IMR-90 (cell line): ENCODE data around the gene RAPGEF3. TPM values are rescaled to one million over a fixed set of nuclear protein-coding genes. Genes with fewer than 3 reads are reported as not detected.
A peak's percentile ranks its signal among the peaks of the same experiment; 100 is the strongest.

Source experiments
- ATAC-seq: fragments of 200-7000 bp; cut with Tn5 transposase; 2 replicates; pipeline ENCODE4 v1.9.1; 2020; ENCODE audit warnings: low read depth, mild to moderate bottlenecking, moderate library complexity
- BruUV-seq: library from RNA; stranded (reverse); fragments of 400-500 nt; replicated peaks from 2 replicates; lab custom pipeline; 2021; lab: Mats Ljungman, UMichigan
- CTCF ChIA-PET: fragments of 300-600 bp; formaldehyde crosslinking; extraction: SDS; loops from one replicate; lab custom pipeline; 2021; ENCODE audit warnings: antibody characterized with exemption; lab: Yijun Ruan, JAX
- POLR2A ChIA-PET: fragments of 300-600 bp; sonication (Branson Sonifier 250); formaldehyde crosslinking; loops from one replicate; lab custom pipeline; 2022; ENCODE audit warnings: antibody characterized with exemption; ENCODE audit not compliant: unreplicated experiment; lab: Charles Lee
- DNase-seq: peaks from one replicate; pipeline ENCODE4 v3.0.0; 2013
- H2AFZ ChIP-seq: replicated peaks from 2 replicates; pipeline ENCODE3; 2013; ENCODE audit warnings: low read length, mild to moderate bottlenecking; ENCODE audit not compliant: poor library complexity
- H2AK5ac ChIP-seq: 2 replicates; pipeline ENCODE4 v1.6.1; 2013; ENCODE audit warnings: low read depth, low read length, inconsistent platforms
- H2AK9ac ChIP-seq: replicated peaks from 2 replicates; pipeline ENCODE3; 2013; ENCODE audit warnings: mild to moderate bottlenecking, low read depth, low read length, moderate library complexity; ENCODE audit not compliant: poor library complexity
- H2BK120ac ChIP-seq: 2 replicates; pipeline ENCODE4 v1.6.1; 2013; ENCODE audit warnings: low read depth, low read length, inconsistent platforms
- H2BK15ac ChIP-seq: 3 replicates; pipeline ENCODE4 v1.6.1; 2013; ENCODE audit warnings: low read depth, low read length, inconsistent platforms
- H2BK20ac ChIP-seq: 2 replicates; pipeline ENCODE4 v1.6.1; 2013; ENCODE audit warnings: low read depth, mild to moderate bottlenecking, inconsistent platforms, low read length, moderate library complexity
- H2BK5ac ChIP-seq: 2 replicates; pipeline ENCODE4 v1.6.1; 2013; ENCODE audit warnings: mild to moderate bottlenecking, low read depth, low read length, inconsistent platforms; ENCODE audit not compliant: poor library complexity, severe bottlenecking
- H3K14ac ChIP-seq: replicated peaks from 2 replicates; pipeline ENCODE4 v1.6.1; 2013; ENCODE audit warnings: low read depth, low read length, inconsistent platforms
- H3K18ac ChIP-seq: 2 replicates; pipeline ENCODE4 v1.6.1; 2013; ENCODE audit warnings: low read depth, low read length, control low read depth
- H3K23ac ChIP-seq: 2 replicates; pipeline ENCODE4 v1.6.1; 2013; ENCODE audit warnings: low read depth, low read length, inconsistent platforms
- H3K27ac ChIP-seq: 2 replicates; pipeline ENCODE4 v1.5.1; 2013; ENCODE audit warnings: mild to moderate bottlenecking, control low read depth, low read length; ENCODE audit not compliant: insufficient read depth
- H3K27me3 ChIP-seq: 2 replicates; pipeline ENCODE4 v1.6.1; 2013; ENCODE audit warnings: low read length; ENCODE audit not compliant: control insufficient read depth, insufficient read depth
- H3K36me3 ChIP-seq: 2 replicates; pipeline ENCODE4 v1.6.1; 2013; ENCODE audit warnings: low read length, mixed read lengths; ENCODE audit not compliant: control insufficient read depth, insufficient read depth
- H3K4ac ChIP-seq: 2 replicates; pipeline ENCODE4 v1.6.1; 2013; ENCODE audit warnings: low read depth, low read length, inconsistent platforms
- H3K4me1 ChIP-seq: 2 replicates; pipeline ENCODE4 v1.6.1; 2013; ENCODE audit warnings: low read length, mixed read lengths; ENCODE audit not compliant: control insufficient read depth, insufficient read depth
- H3K4me2 ChIP-seq: 2 replicates; pipeline ENCODE4 v1.6.1; 2013; ENCODE audit warnings: low read depth, mild to moderate bottlenecking, control low read depth, low read length, moderate library complexity
- H3K4me3 ChIP-seq: 2 replicates; pipeline ENCODE4 v1.5.1; 2013; ENCODE audit warnings: low read depth, mild to moderate bottlenecking, control low read depth, low read length, moderate library complexity; ENCODE audit not compliant: insufficient read depth
- H3K56ac ChIP-seq: 2 replicates; pipeline ENCODE4 v1.6.1; 2013; ENCODE audit warnings: low read length, inconsistent platforms; ENCODE audit not compliant: insufficient read depth; ENCODE audit errors: extremely low read depth
- H3K79me1 ChIP-seq, 2 experiments: 2 replicates each; pipeline ENCODE4 v1.6.1; 2013; ENCODE audit warnings: low read length in 2 of 2, inconsistent platforms in 1 of 2, low read depth in 1 of 2
- H3K9ac ChIP-seq: 2 replicates; pipeline ENCODE4 v1.6.1; 2013; ENCODE audit warnings: low read depth, low read length, control low read depth
- H3K9me1 ChIP-seq: 2 replicates; pipeline ENCODE4 v1.6.1; 2013; ENCODE audit warnings: low read length, inconsistent platforms; ENCODE audit not compliant: insufficient read depth
- H3K9me3 ChIP-seq: 2 replicates; pipeline ENCODE4 v1.6.1; 2013; ENCODE audit warnings: low read length; ENCODE audit not compliant: control insufficient read depth, insufficient read depth
- H4K20me1 ChIP-seq: 2 replicates; pipeline ENCODE4 v1.6.1; 2013; ENCODE audit warnings: low read length, inconsistent platforms; ENCODE audit not compliant: insufficient read depth
- H4K5ac ChIP-seq: 2 replicates; pipeline ENCODE4 v1.6.1; 2013; ENCODE audit warnings: mild to moderate bottlenecking, low read depth, low read length, control low read depth
- H4K8ac ChIP-seq, 2 experiments: 2 replicates each; pipeline ENCODE4 v1.6.1; 2013; ENCODE audit warnings: low read depth in 2 of 2, low read length in 2 of 2, control low read depth in 1 of 2, inconsistent platforms in 1 of 2
- H4K91ac ChIP-seq: 2 replicates; pipeline ENCODE4 v1.6.1; 2013; ENCODE audit warnings: low read depth, low read length, inconsistent platforms; ENCODE audit not compliant: insufficient read depth
- BHLHE40 ChIP-seq: fragments of 150-350 bp; IDR thresholded peaks from 2 replicates; pipeline ENCODE4 v1.6.1; 2016; ENCODE audit warnings: mild to moderate bottlenecking, low read depth, low read length
- CEBPB ChIP-seq: IDR thresholded peaks from 2 replicates; pipeline ENCODE4 v1.6.1; 2012; ENCODE audit warnings: low read depth, low read length, improper control_type of control experiment
- CHD1 ChIP-seq: IDR thresholded peaks from 2 replicates; pipeline ENCODE4 v1.6.1; 2012; ENCODE audit warnings: low read depth, low read length, improper control_type of control experiment
- CTCF ChIP-seq: conservative IDR thresholded peaks from 2 replicates; pipeline ENCODE4 v1.5.1; 2012; ENCODE audit warnings: mild to moderate bottlenecking, low read depth, low read length, improper control_type of control experiment
- FOS ChIP-seq: fragments of 150-350 bp; IDR thresholded peaks from 2 replicates; pipeline ENCODE4 v1.6.1; 2016; ENCODE audit warnings: low read depth, low read length
- MAZ ChIP-seq: IDR thresholded peaks from 2 replicates; pipeline ENCODE4 v1.6.1; 2012; ENCODE audit warnings: low read depth, mild to moderate bottlenecking, low read length, improper control_type of control experiment, moderate library complexity, borderline replicate concordance
- MXI1 ChIP-seq: IDR thresholded peaks from 2 replicates; pipeline ENCODE4 v1.6.1; 2012; ENCODE audit warnings: low read depth, mild to moderate bottlenecking, low read length, moderate library complexity, borderline replicate concordance
- NFE2L2 ChIP-seq: fragments of 150-350 bp; IDR thresholded peaks from 2 replicates; pipeline ENCODE4 v1.6.1; 2016; ENCODE audit warnings: low read depth, mild to moderate bottlenecking, low read length
- POLR2A ChIP-seq: IDR thresholded peaks from 2 replicates; pipeline ENCODE4 v1.6.1; 2012; ENCODE audit warnings: mild to moderate bottlenecking, low read depth, low read length
- RAD21 ChIP-seq: IDR thresholded peaks from 2 replicates; pipeline ENCODE4 v1.6.1; 2012; ENCODE audit warnings: low read length, improper control_type of control experiment
- RCOR1 ChIP-seq: IDR thresholded peaks from 2 replicates; pipeline ENCODE4 v1.6.1; 2012; ENCODE audit warnings: mild to moderate bottlenecking, low read length, improper control_type of control experiment; ENCODE audit not compliant: insufficient replicate concordance
- RFX5 ChIP-seq: IDR thresholded peaks from 2 replicates; pipeline ENCODE4 v1.8.0; 2012; ENCODE audit warnings: low read depth, mild to moderate bottlenecking, low read length, moderate library complexity
- SMC3 ChIP-seq: fragments of 150-350 bp; IDR thresholded peaks from 2 replicates; pipeline ENCODE4 v1.6.1; 2016; ENCODE audit warnings: low read depth, mild to moderate bottlenecking, antibody characterized with exemption, low read length, moderate library complexity
- WGBS, 2 experiments: methylation state at CpG; one replicate each; pipeline versions ENCODE4 v1.1.5 to v1.1.7; 2013; ENCODE audit warnings: missing lambda C conversion rate in 2 of 2; ENCODE audit not compliant: insufficient read length in 1 of 2; ENCODE audit errors: extremely low coverage in 2 of 2; 5-methylcytosine and 5-hydroxymethylcytosine counted together
- dilution Hi-C: fragments of 300-500 bp; cut with HindIII; formaldehyde crosslinking; loops from one replicate; pipeline ENCODE4 v1.14.3; 2018; ENCODE audit warnings: low sequenced_read_pairs; ENCODE audit not compliant: unreplicated experiment
- in situ Hi-C: fragments of 300-500 bp; cut with MboI; formaldehyde crosslinking; loops from 3 replicates; pipeline ENCODE4 v1.14.3; 2019; ENCODE audit warnings: low sequenced_read_pairs, inconsistent platforms, mixed read lengths
- intact Hi-C: fragments of 100-400 bp; cut with micrococcal nuclease; formaldehyde crosslinking; loops from 2 replicates; pipeline ENCODE4 v1.10.0; 2022
- polyA plus RNA-seq, 3 experiments: library from polyadenylated mRNA; depleted of rRNA; stranded (reverse); fragments of >200 nt; gene quantifications; 2 replicates each; pipeline ENCODE4 v1.2.3, GENCODE V29; 2012; ENCODE audit warnings: low replicate concordance in 1 of 3
- total RNA-seq: library from RNA; depleted of rRNA; stranded (reverse); fragments of >200 nt; gene quantifications from 2 replicates; pipeline ENCODE4 v1.2.3, GENCODE V29; 2012

Gene RAPGEF3
- total and polyA plus RNA-seq, 2 of the 4 experiments (the other 2 are of a cell fraction), result 1.3 to 2.0 TPM

GRCh38 chr12:47751561-47751960 is 7.1 kb downstream of the RAPGEF3 start:
- Histone ChIP-seq H4K91ac (no peak overlapping the region), H2BK20ac (no peak overlapping the region), H3K9me1 (peaks cover 9% of the 10 kb centered on the region; the same call in 1 of the 2 replicates), H4K8ac (no peak overlapping the region), H2AFZ (peak overlapping the region; percentile 36), H4K5ac (no peak overlapping the region), H4K20me1 (no peaks in the 10 kb centered on the region), H3K27me3 (peaks cover 5% of the 10 kb centered on the region; the same call in 1 of the 2 replicates), H3K9ac (no peak overlapping the region), H3K56ac (no peak overlapping the region), H3K4ac (no peak overlapping the region; the same call in 1 of the 2 replicates), H2BK15ac (no peak overlapping the region), H2AK9ac (peak overlapping the region; percentile 71), H2BK5ac (no peak overlapping the region), H3K27ac (no peak overlapping the region), H3K36me3 (no peaks in the 10 kb centered on the region), H3K18ac (no peak overlapping the region), H3K4me1 (peaks cover 12% of the 10 kb centered on the region), H3K9me3 (no peaks in the 10 kb centered on the region), H3K4me2 (no peak overlapping the region), H3K4me3 (no peak overlapping the region), H3K23ac (no peak overlapping the region), H2BK120ac (no peak overlapping the region), H2AK5ac (0 out of 2 replicates have a peak overlapping the region, but pooled peaks have one; percentile 65), H3K79me1 (no peaks in the 10 kb centered on the region), H3K14ac (no peak overlapping the region)
- DNase-seq (no peak), ATAC-seq (no peak)
- ChIA-PET POLR2A (no interaction called here), CTCF (interaction anchor here (1.5 kb wide), 1 partner anchor 9 kb away, joined by 10 read pairs; no protein-coding TSS in a partner anchor)
- no peak for TF ChIP-seq MAZ
- no peak for TF ChIP-seq CHD1
- no peak for TF ChIP-seq RCOR1
- TF ChIP-seq CEBPB, result no peak
- TF ChIP-seq MXI1, result no peak
- no peak for TF ChIP-seq RFX5
- TF ChIP-seq SMC3, result no peak
- no peak for TF ChIP-seq POLR2A
- TF ChIP-seq CTCF, result no peak
- no peak for TF ChIP-seq RAD21
- no peak for TF ChIP-seq FOS
- no peak for TF ChIP-seq NFE2L2
- no peak for TF ChIP-seq BHLHE40
- intact Hi-C loops (no loop called here), dilution Hi-C loops (no loop called here), in situ Hi-C loops (no loop called here)
- 71% methylated on average over 1 of the region's 9 CpGs; no CpG with 5 or more reads in 1 of the 2 experiments for WGBS, 2 experiments
- BruUV-seq, result no TSS peak
